Central memory CD4-positive, alpha-beta T cell (primary cell): ENCODE results near the gene BCL2A1.
"Not testable (repeated sequence)": the region's sequence is repeated elsewhere in the genome, so short reads cannot be mapped to it uniquely, and the experiment has no call there.

ENCODE experiments used
- DNase-seq: peaks from one replicate; pipeline ENCODE4 v3.0.0; 2022

BCL2A1 gene

GRCh38 chr15:79988448-79989117 is 17.6 kb upstream of the BCL2A1 start:
- no peak for DNase-seq

GRCh38 chr15:79987969-79988368 is 17.0 kb upstream of the BCL2A1 start:
- no peak for DNase-seq

- DNase-seq = no peak
These were observed 16.6 kb upstream of the BCL2A1 start for GRCh38 chr15:79987569-79987955.

- no peak for DNase-seq
These were observed 10.9 kb upstream of the BCL2A1 start for GRCh38 chr15:79981831-79982455.

- DNase-seq = no peak
These were observed 7.9 kb upstream of the BCL2A1 start for GRCh38 chr15:79978655-79979514.

- DNase-seq = no peak
These were observed 7.3 kb upstream of the BCL2A1 start for GRCh38 chr15:79978260-79978654.

- DNase-seq = no peak
These were observed 6.5 kb upstream of the BCL2A1 start for GRCh38 chr15:79977431-79978054.

GRCh38 chr15:79973456-79974195 is 2.6 kb upstream of the BCL2A1 start:
- no peak for DNase-seq

GRCh38 chr15:79972863-79973262 is 1.9 kb upstream of the BCL2A1 start:
- no peak for DNase-seq

- no peak for DNase-seq
These were observed 815 bp downstream of the BCL2A1 start for GRCh38 chr15:79970181-79970580.

GRCh38 chr15:79969146-79969545 is 1.9 kb downstream of the BCL2A1 start:
- no peak for DNase-seq

GRCh38 chr15:79967298-79968182 is 3.5 kb downstream of the BCL2A1 start:
- no peak for DNase-seq

- no peak for DNase-seq
These were observed 4.2 kb downstream of the BCL2A1 start for GRCh38 chr15:79966634-79967297.

GRCh38 chr15:79965846-79966630 is 5.0 kb downstream of the BCL2A1 start:
- DNase-seq = no peak

GRCh38 chr15:79964232-79964805 is 6.7 kb downstream of the BCL2A1 start:
- no peak for DNase-seq

GRCh38 chr15:79962921-79963320 is 8.1 kb downstream of the BCL2A1 start:
- not testable (repeated sequence) for DNase-seq

- DNase-seq = no peak
These were observed 8.8 kb downstream of the BCL2A1 start for GRCh38 chr15:79962178-79962577.

- no peak for DNase-seq
These were observed 10.3 kb downstream of the BCL2A1 start for GRCh38 chr15:79960502-79961212.

GRCh38 chr15:79957741-79958140 is 13.3 kb downstream of the BCL2A1 start:
- no peak for DNase-seq
